B cell (primary cell): Measurements from ENCODE around the gene PCDHGA8. TPM values are rescaled to one million over a fixed set of nuclear protein-coding genes. Genes with fewer than 3 reads are reported as not detected.

Source experiments
- ATAC-seq: fragments of 200-7000 bp; cut with Tn5 transposase; one replicate; pipeline ENCODE4 v1.10.0; 2021; ENCODE audit warnings: low read depth, mild to moderate bottlenecking, moderate number of reproducible peaks, moderate library complexity
- CTCF ChIA-PET: fragments of 350-600 bp; sonication (Branson Sonifier 250); formaldehyde crosslinking; loops from one replicate; lab custom pipeline; 2021; ENCODE audit warnings: antibody characterized with exemption, inconsistent platforms; lab: Charles Lee
- POLR2A ChIA-PET: fragments of 350-600 bp; sonication (Branson Sonifier 250); formaldehyde crosslinking; loops from one replicate; lab custom pipeline; 2021; ENCODE audit warnings: antibody characterized with exemption; lab: Charles Lee
- DNase-seq: peaks from one replicate; pipeline ENCODE4 v3.0.0; 2013
- H2AFZ ChIP-seq: 2 replicates; pipeline ENCODE4 v1.6.1; 2012; ENCODE audit warnings: mild to moderate bottlenecking, low read depth, low read length; ENCODE audit not compliant: insufficient read depth, poor library complexity, severe bottlenecking
- H3K27ac ChIP-seq, 2 donors: 1 replicate in 1 of 2; 2 replicates in 1 of 2; pipeline ENCODE4 v1.5.1; 2012 to 2013; ENCODE audit warnings: low read length in 2 of 2, mild to moderate bottlenecking in 2 of 2, moderate library complexity in 1 of 2
- H3K27me3 ChIP-seq, 4 experiments: fragments of 200-600 bp in 1 of 4; sonication (generic) in 1 of 4; replicated peaks in 1 of 4; 1 replicate in 2 of 4; 2 replicates in 2 of 4; pipeline versions ENCODE4 v1.6.1 to v1.7.0; 2013 to 2016; ENCODE audit warnings: low read length in 3 of 4, mild to moderate bottlenecking in 2 of 4, mixed read lengths in 1 of 4, moderate library complexity in 1 of 4; ENCODE audit not compliant: insufficient read depth in 4 of 4, control insufficient read depth in 3 of 4; ENCODE audit errors: control extremely low read depth in 1 of 4
- H3K36me3 ChIP-seq, 2 experiments: replicated peaks in 1 of 2; 1 replicate in 1 of 2; 2 replicates in 1 of 2; pipeline versions ENCODE4 v1.6.1 to v1.7.1; 2013; ENCODE audit warnings: low read length in 1 of 2; ENCODE audit not compliant: insufficient read depth in 2 of 2, control insufficient read depth in 1 of 2; ENCODE audit errors: control extremely low read depth in 1 of 2, extremely low read depth in 1 of 2
- H3K4me1 ChIP-seq, 2 donors: fragments of 200-600 bp in 1 of 2; sonication (generic) in 1 of 2; 1 replicate in 1 of 2; 2 replicates in 1 of 2; pipeline versions ENCODE4 v1.5.1 to v1.6.1; 2013 to 2017; ENCODE audit warnings: low read length in 2 of 2; ENCODE audit not compliant: control insufficient read depth in 2 of 2, insufficient read depth in 2 of 2
- H3K4me2 ChIP-seq: replicated peaks from 2 replicates; pipeline ENCODE3; 2012; ENCODE audit warnings: mild to moderate bottlenecking, low read depth, low read length; ENCODE audit not compliant: poor library complexity, severe bottlenecking
- H3K4me3 ChIP-seq, 5 experiments: fragments of 200-600 bp in 1 of 5; sonication (generic) in 1 of 5; 1 replicate in 3 of 5; 2 replicates in 2 of 5; pipeline versions ENCODE4 v1.5.1 to v1.7.0; 2011 to 2016; ENCODE audit warnings: low read length in 4 of 5, mild to moderate bottlenecking in 4 of 5, low read depth in 2 of 5, control low read depth in 1 of 5, moderate library complexity in 1 of 5; ENCODE audit not compliant: insufficient read depth in 1 of 5; ENCODE audit errors: control extremely low read depth in 1 of 5, extremely low read depth in 1 of 5
- H3K79me2 ChIP-seq: fragments of 200-600 bp; sonication (generic); one replicate; pipeline ENCODE4 v1.6.0; 2016; ENCODE audit warnings: low read length; ENCODE audit not compliant: control insufficient read depth, insufficient read depth
- H3K9ac ChIP-seq: fragments of 200-600 bp; sonication (generic); 2 replicates; pipeline ENCODE4 v1.6.1; 2017; ENCODE audit warnings: mild to moderate bottlenecking, low read length, moderate library complexity
- H3K9me3 ChIP-seq, 3 donors: one replicate each; pipeline versions ENCODE4 v1.6.1 to v1.7.1; 2013; ENCODE audit warnings: low read length in 2 of 3; ENCODE audit not compliant: control insufficient read depth in 2 of 3, insufficient read depth in 1 of 3; ENCODE audit errors: control extremely low read depth in 1 of 3
- H4K20me1 ChIP-seq: 2 replicates; pipeline ENCODE4 v1.6.0; 2012; ENCODE audit warnings: mild to moderate bottlenecking, low read length; ENCODE audit not compliant: insufficient read depth, control insufficient read depth, poor library complexity, severe bottlenecking
- H3K27ac Mint-ChIP-seq: one replicate; pipeline ENCODE4 v1.8.0; 2021; ENCODE audit warnings: mixed read lengths
- H3K27me3 Mint-ChIP-seq: one replicate; pipeline ENCODE4 v1.8.0; 2021; ENCODE audit warnings: mixed read lengths
- H3K4me1 Mint-ChIP-seq: one replicate; pipeline ENCODE4 v1.8.0; 2021; ENCODE audit warnings: mixed read lengths
- H3K4me3 Mint-ChIP-seq: one replicate; pipeline ENCODE4 v1.8.0; 2021; ENCODE audit warnings: mixed read lengths
- H3K9me3 Mint-ChIP-seq: one replicate; pipeline ENCODE4 v1.8.0; 2022; ENCODE audit warnings: mixed read lengths; ENCODE audit not compliant: insufficient read depth
- EZH2 ChIP-seq: IDR thresholded peaks from 2 replicates; pipeline ENCODE4 v1.6.1; 2012; ENCODE audit warnings: borderline replicate concordance, low read depth, mild to moderate bottlenecking, moderate library complexity, low read length; ENCODE audit not compliant: insufficient read depth, poor library complexity, severe bottlenecking
- WGBS: methylation state at CpG from one replicate; pipeline ENCODE4 v1.1.5; 2013; ENCODE audit warnings: missing lambda C conversion rate; ENCODE audit not compliant: insufficient coverage; 5-methylcytosine and 5-hydroxymethylcytosine counted together
- intact Hi-C: fragments of 100-400 bp; cut with micrococcal nuclease; formaldehyde crosslinking; loops from one replicate; pipeline ENCODE4 v1.10.0; 2022
- polyA plus RNA-seq: library from polyadenylated mRNA; depleted of rRNA; stranded (reverse); fragments of >200 nt; gene quantifications from 2 replicates; pipeline ENCODE4 v1.2.3, GENCODE V29; 2012
- total RNA-seq, 2 donors: library from RNA; stranded (reverse); fragments of 120-200 nt in 1 of 2; gene quantifications; 1 replicate in 1 of 2; 2 replicates in 1 of 2; pipeline versions ENCODE4 v1.2.3 to v1.2.4, GENCODE V29; 2013 to 2022
- TF ChIP-seq, protein P1 (sequence below): fragments of 200-600 bp; IDR thresholded peaks from one replicate; pipeline ENCODE4 v1.8.0; 2022; ENCODE audit warnings: antibody characterized with exemption, mild to moderate bottlenecking

PCDHGA8 gene
- total and polyA plus RNA-seq, 2 donors (not counting 1 experiment from before 2014, with no cell fraction given) = 0.21 to 1.2 TPM

DNA sequence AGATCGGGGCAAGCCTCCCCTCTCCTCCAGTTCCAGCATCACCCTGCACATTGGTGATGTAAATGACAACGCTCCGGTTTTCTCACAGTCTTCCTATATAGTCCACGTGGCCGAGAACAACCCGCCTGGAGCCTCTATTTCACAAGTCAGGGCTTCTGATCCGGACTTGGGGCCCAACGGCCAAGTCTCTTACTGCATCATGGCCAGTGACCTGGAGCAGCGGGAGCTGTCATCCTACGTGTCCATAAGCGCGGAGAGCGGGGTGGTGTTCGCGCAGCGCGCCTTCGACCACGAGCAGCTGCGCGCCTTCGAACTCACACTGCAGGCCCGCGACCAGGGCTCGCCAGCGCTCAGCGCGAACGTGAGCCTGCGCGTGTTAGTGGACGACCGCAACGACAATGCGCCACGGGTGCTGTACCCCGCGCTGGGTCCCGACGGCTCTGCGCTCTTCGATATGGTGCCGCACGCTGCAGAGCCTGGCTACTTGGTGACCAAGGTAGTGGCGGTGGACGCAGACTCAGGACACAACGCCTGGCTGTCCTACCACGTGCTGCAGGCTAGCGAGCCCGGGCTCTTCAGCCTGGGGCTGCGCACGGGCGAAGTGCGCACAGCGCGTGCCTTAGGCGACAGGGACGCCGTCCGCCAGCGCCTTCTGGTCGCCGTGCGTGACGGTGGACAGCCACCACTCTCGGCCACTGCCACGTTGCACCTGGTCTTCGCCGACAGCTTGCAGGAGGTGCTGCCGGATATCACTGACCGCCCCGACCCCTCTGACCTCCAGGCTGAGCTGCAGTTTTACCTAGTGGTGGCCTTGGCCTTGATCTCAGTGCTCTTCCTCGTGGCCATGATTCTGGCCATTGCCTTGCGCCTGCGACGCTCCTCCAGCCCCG lies 3.0 kb upstream of the PCDHGA8 start:
- Histone ChIP-seq H3K27me3 (peaks cover 0 to 60% (median 37%) of the 10 kb centered on the region in 4 experiments), H2AFZ (no peak overlapping the region), H3K4me1 (no peaks in the 10 kb centered on the region), H3K79me2 (no peaks in the 10 kb centered on the region), H3K36me3 (no peaks in the 10 kb centered on the region), H3K9ac (no peak overlapping the region), H3K4me3 (no peak overlapping the region), H3K27ac (no peak overlapping the region), H4K20me1 (no peaks in the 10 kb centered on the region), H3K9me3 (peaks cover 2 to 48% (median 30%) of the 10 kb centered on the region in 3 donors), H3K4me2 (no peak overlapping the region)
- H3K4me1 Mint-ChIP-seq = peaks cover 3% of the 10 kb centered on the region
- peaks cover 10% of the 10 kb centered on the region for H3K9me3 Mint-ChIP-seq
- ATAC-seq = no peak
- TF ChIP-seq EZH2 = no peak
- TF ChIP-seq, protein P1, sequence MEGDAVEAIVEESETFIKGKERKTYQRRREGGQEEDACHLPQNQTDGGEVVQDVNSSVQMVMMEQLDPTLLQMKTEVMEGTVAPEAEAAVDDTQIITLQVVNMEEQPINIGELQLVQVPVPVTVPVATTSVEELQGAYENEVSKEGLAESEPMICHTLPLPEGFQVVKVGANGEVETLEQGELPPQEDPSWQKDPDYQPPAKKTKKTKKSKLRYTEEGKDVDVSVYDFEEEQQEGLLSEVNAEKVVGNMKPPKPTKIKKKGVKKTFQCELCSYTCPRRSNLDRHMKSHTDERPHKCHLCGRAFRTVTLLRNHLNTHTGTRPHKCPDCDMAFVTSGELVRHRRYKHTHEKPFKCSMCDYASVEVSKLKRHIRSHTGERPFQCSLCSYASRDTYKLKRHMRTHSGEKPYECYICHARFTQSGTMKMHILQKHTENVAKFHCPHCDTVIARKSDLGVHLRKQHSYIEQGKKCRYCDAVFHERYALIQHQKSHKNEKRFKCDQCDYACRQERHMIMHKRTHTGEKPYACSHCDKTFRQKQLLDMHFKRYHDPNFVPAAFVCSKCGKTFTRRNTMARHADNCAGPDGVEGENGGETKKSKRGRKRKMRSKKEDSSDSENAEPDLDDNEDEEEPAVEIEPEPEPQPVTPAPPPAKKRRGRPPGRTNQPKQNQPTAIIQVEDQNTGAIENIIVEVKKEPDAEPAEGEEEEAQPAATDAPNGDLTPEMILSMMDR = no peak
- 55% methylated on average over 77 of the region's 77 CpGs for WGBS
- DNase-seq = no peak
- CTCF ChIA-PET = no interaction called here
- peaks cover 64% of the 10 kb centered on the region for H3K27me3 Mint-ChIP-seq
- POLR2A ChIA-PET = no interaction called here
- intact Hi-C loops = no loop called here
- no peak overlapping the region for H3K4me3 Mint-ChIP-seq
- H3K27ac Mint-ChIP-seq = no peak overlapping the region

DNA sequence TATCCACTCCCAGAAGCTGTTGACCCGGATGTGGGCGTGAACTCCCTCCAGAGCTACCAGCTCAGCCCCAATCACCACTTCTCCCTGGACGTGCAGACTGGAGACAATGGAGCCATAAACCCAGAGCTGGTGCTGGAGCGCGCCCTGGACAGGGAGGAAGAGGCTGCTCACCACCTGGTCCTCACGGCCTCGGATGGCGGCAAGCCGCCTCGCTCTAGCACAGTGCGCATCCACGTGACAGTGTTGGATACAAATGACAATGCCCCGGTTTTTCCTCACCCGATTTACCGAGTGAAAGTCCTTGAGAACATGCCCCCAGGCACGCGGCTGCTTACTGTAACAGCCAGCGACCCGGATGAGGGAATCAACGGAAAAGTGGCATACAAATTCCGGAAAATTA lies 834 bp downstream of the PCDHGA8 start:
- Histone ChIP-seq H3K36me3 (no peaks in the 10 kb centered on the region), H3K79me2 (no peaks in the 10 kb centered on the region), H3K4me1 (no peaks in the 10 kb centered on the region), H3K27ac (no peak overlapping the region), H3K4me3 (no peak overlapping the region), H3K9me3 (peaks cover under 1 to 54% (median 26%) of the 10 kb centered on the region in 3 donors), H3K4me2 (no peak overlapping the region), H3K9ac (no peak overlapping the region), H2AFZ (no peak overlapping the region), H3K27me3 (peaks cover 0 to 60% (median 38%) of the 10 kb centered on the region in 4 experiments), H4K20me1 (no peaks in the 10 kb centered on the region)
- CTCF ChIA-PET = interaction anchor here (3.1 kb wide), 1 partner anchor 171 kb away, joined by 13 read pairs; no protein-coding TSS in a partner anchor
- DNase-seq (no peak), ATAC-seq (no peak)
- WGBS = 41% methylated on average over 13 of the region's 21 CpGs
- intact Hi-C loops = no loop called here
- Mint-ChIP-seq H3K4me1 (no peaks in the 10 kb centered on the region), H3K4me3 (no peak overlapping the region), H3K27me3 (peaks cover 58% of the 10 kb centered on the region), H3K9me3 (peaks cover 12% of the 10 kb centered on the region), H3K27ac (no peak overlapping the region)
- POLR2A ChIA-PET = interaction anchor here (0.7 kb wide), 1 partner anchor 45 kb away, joined by 3 read pairs; no protein-coding TSS in a partner anchor
- TF ChIP-seq, protein P1 = no peak
- TF ChIP-seq EZH2 = no peak
